Ectodermal cell (in vitro differentiated cells): Measurements from ENCODE around the gene SMLR1. TPM values are rescaled to one million over a fixed set of nuclear protein-coding genes. Genes with fewer than 3 reads are reported as not detected.

Experiments used
- H3K27ac ChIP-seq: 2 replicates; pipeline ENCODE4 v1.7.0; 2013; ENCODE audit warnings: mild to moderate bottlenecking, low read depth, low read length; ENCODE audit not compliant: insufficient read depth, poor library complexity, severe bottlenecking
- H3K27me3 ChIP-seq: 2 replicates; pipeline ENCODE4 v1.7.0; 2013; ENCODE audit warnings: mild to moderate bottlenecking, low read length; ENCODE audit not compliant: insufficient read depth, control insufficient read depth, poor library complexity, severe bottlenecking
- H3K36me3 ChIP-seq: one replicate; pipeline ENCODE4 v1.7.0; 2013; ENCODE audit warnings: low read length; ENCODE audit not compliant: control insufficient read depth, insufficient read depth
- H3K4me1 ChIP-seq: one replicate; pipeline ENCODE4 v1.7.0; 2013; ENCODE audit warnings: low read length; ENCODE audit not compliant: control insufficient read depth, insufficient read depth
- H3K4me3 ChIP-seq: 2 replicates; pipeline ENCODE4 v1.7.0; 2013; ENCODE audit warnings: low read depth, low read length, control low read depth; ENCODE audit not compliant: insufficient read depth
- H3K9me3 ChIP-seq: 2 replicates; pipeline ENCODE4 v1.7.0; 2013; ENCODE audit warnings: mild to moderate bottlenecking, low read length, moderate library complexity; ENCODE audit not compliant: control insufficient read depth
- WGBS, 2 experiments: methylation state at CpG; one replicate each; pipeline ENCODE4 v1.1.7; 2013; ENCODE audit warnings: missing lambda C conversion rate in 2 of 2; 5-methylcytosine and 5-hydroxymethylcytosine counted together
- polyA plus RNA-seq, 4 experiments: library from polyadenylated mRNA; stranded (reverse); fragments of 50-300 nt; gene quantifications; one replicate each; pipeline ENCODE4 v1.2.3, GENCODE V29; 2013

SMLR1 gene
- polyA plus RNA-seq (2013, experiment 1 of 4) = not detected
- polyA plus RNA-seq (2013, experiment 2 of 4) = not detected
- polyA plus RNA-seq (2013, experiment 3 of 4) = not detected
- not detected for polyA plus RNA-seq (2013, experiment 4 of 4)

DNA sequence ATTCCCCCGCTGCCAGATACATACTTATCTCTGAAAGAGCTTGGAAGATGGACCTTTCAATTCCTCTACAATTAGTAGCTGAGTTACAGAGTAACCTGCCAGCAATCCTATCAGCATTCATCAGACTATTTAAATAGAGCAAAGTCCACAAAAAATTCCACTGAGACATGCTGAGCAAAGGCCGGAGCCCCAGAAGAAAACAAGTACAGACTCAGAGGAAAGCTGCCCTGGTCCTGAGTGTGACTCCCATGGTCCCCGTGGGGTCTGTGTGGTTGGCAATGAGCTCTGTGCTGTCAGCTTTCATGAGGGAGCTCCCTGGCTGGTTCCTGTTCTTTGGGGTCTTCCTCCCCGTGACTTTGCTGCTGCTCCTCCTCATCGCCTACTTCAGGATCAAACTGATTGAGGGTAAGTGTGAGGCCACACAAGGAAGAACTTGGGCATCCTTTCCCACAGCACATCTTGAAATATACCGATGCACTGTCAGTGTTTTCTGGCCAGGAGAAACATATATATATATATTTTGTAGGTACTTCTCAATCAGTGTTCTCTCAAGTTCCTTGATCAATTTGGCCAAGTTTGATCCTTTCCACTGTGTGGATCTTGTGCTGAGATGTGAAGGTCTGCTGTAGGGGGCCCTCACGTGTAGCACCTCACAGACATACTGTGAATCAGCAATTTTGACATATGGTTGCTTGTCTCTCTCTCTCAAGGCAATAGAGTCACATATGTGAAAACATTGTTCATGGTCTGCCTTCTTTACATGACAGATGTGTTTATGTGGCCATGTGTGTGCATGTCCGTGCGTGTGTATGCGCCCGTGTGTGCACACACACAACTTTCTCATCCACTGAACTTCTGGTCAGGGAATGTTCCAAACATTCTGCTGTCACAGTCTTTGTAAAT, at the start of gene SMLR1:
Gene SMLR1, plus strand, starts transcription at position 160 of the 903 bp plus-strand sequence. Its CDS starts 8 bp downstream, at position 168.
- Histone ChIP-seq H3K27me3 (no peaks in the 10 kb centered on the region), H3K4me3 (no peak within 1 kb of the TSS), H3K9me3 (no peaks in the 10 kb centered on the region), H3K27ac (no peak within 1 kb of the TSS), H3K36me3 (no peaks in the 10 kb centered on the region), H3K4me1 (no peaks in the 10 kb centered on the region)
- WGBS, 2 experiments = 82 to 85% methylated on average over 10 of the region's 11 CpGs

DNA sequence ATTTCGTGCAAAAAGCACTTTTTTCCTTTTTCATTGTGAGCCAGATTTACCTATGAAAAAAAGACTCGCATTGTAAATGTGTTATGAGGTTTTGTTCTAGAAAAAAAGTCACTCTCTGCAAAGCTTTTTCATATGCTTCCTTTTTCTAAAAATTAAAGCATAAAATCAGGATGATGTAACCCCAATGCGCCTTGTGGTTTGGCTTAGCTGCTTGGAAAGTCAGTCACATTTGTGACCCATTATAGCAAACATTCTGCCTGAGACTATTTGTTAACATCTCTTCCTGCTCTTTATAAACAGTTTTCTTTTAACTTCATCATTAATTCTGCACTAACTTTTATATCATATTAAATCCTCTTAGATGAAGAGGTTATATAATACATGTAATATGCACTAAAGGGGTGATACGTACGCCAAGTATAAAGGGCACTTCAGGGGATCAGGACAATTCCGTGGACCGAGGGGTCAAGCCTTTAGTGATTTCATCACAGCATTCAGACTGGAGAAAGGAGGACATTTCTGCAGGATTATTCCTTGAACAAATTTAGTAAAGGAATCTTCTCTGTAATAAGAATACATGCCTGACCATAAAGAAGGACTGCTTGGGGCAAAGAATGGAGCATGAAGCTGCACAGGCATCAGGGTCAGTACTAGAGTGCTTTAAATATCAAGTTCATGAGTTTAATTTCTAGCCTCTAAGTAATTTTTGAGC, 48.1 kb upstream of the SMLR1 start:
- Histone ChIP-seq H3K36me3 (no peaks in the 10 kb centered on the region), H3K27me3 (no peaks in the 10 kb centered on the region), H3K4me3 (no peak overlapping the region), H3K4me1 (no peaks in the 10 kb centered on the region), H3K27ac (no peak overlapping the region), H3K9me3 (no peaks in the 10 kb centered on the region)
- 97 to 99% methylated on average over 4 to 7 of the region's 7 CpGs for WGBS, 2 experiments

DNA sequence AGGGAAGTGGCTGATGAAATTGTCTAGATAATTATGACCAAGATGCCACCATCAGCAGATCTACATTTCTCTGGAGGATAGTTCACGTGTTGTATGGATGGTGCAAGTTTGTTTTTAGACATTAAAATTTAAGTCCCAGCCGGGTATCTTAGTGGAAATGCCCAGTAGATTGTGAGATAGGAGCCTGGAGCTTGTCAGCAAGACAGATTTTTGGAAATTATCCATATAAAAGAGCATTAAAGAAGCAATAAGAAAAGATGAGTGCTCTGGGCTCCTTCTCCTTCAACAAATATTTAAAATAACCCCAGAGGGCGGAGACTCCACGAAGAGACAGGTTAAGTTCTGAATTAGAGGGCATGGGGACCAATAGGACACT, 47.6 kb upstream of the SMLR1 start:
- no peak overlapping the region for H3K27ac ChIP-seq
- H3K36me3 ChIP-seq = no peaks in the 10 kb centered on the region
- H3K27me3 ChIP-seq = no peaks in the 10 kb centered on the region
- no peak overlapping the region for H3K4me3 ChIP-seq
- no peaks in the 10 kb centered on the region for H3K4me1 ChIP-seq
- H3K9me3 ChIP-seq = no peaks in the 10 kb centered on the region
- WGBS, 2 experiments = 75 to 85% methylated on average over 4 of the region's 4 CpGs

DNA sequence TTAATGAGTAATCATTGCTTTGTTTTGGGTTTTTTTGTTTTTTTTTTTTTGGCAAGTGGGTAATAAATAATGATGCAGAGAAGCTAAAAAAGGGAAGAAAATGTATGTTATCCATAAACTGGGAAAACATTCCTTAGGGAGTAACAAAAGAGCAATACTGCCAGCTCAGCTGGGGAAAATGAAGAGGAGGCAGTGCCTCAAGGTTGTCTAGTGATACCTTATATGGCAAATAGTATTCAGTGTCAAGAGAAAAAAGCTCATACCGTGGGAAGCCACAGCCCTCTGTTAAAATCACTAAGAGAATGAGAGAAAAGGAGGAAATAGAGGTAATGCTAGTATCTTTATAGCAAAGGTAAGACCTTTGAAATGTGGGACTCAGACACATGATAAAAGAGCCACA, 47.1 kb upstream of the SMLR1 start:
- H3K4me1 ChIP-seq = no peaks in the 10 kb centered on the region
- H3K4me3 ChIP-seq = no peak overlapping the region
- 75 to 87% methylated on average over 1 of the region's 1 CpG for whole genome bisulfite sequencing, 2 experiments
- H3K9me3 ChIP-seq = no peaks in the 10 kb centered on the region
- H3K27ac ChIP-seq = no peak overlapping the region
- H3K36me3 ChIP-seq = no peaks in the 10 kb centered on the region
- no peaks in the 10 kb centered on the region for H3K27me3 ChIP-seq

DNA sequence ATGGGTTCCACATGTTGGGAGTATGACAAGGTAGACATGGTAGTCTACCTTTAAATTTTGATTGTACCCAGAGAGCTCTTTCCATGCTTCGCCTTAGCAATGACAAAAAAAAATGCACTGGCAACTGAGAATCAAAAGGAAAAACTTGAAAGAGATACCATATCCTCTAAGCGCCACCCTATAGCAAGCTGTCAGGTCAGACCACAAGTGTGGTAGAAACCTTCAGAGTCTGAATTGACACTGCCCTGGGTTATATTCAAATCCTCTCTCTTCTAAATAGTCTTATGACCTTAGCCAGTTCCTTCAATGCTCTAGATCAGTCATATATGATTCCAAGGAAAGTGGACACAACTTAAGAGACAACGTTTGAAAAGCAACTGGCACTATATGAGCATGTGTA, 45.6 kb upstream of the SMLR1 start:
- H3K27ac ChIP-seq = no peak overlapping the region
- no peaks in the 10 kb centered on the region for H3K36me3 ChIP-seq
- 94 to 95% methylated on average over 3 of the region's 3 CpGs for WGBS, 2 experiments
- no peaks in the 10 kb centered on the region for H3K4me1 ChIP-seq
- H3K9me3 ChIP-seq = no peaks in the 10 kb centered on the region
- H3K4me3 ChIP-seq = no peak overlapping the region
- no peaks in the 10 kb centered on the region for H3K27me3 ChIP-seq

DNA sequence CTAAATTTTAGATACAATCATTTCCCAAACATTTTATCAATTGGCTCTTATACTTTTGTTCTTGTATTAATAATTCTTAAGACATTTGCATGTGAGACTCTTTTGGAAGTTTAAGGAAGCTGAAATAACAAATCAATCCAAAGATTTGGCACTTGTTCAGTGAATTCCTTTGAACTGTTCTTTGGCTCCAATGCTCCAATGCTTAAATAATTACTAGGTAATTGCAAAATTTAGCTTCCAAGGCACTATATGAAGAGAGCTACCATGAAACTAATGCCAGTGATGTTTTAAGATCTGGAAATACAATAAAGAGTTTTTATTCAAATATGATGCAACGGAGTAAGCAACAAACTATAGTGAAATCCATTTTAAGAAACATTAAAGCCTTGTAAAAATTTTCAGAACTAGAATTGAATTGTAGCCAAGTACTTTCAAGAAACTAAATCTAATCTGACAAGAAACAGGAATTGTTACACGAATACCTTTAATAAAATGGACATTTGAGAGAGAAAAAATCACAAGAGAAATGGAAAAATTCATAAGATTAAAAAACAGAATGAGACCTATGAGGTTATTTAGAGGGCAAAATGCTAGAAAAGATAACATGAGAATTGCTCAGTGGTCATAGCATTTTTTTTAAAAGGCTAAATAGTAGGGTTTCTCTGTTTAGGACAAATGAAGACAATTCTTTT, 43.6 kb upstream of the SMLR1 start:
- Histone ChIP-seq H3K9me3 (no peaks in the 10 kb centered on the region), H3K4me3 (no peak overlapping the region), H3K27me3 (no peaks in the 10 kb centered on the region), H3K27ac (no peak overlapping the region), H3K36me3 (no peaks in the 10 kb centered on the region), H3K4me1 (no peaks in the 10 kb centered on the region)
- WGBS, 2 experiments = 100% methylated on average over 1 to 2 of the region's 2 CpGs

DNA sequence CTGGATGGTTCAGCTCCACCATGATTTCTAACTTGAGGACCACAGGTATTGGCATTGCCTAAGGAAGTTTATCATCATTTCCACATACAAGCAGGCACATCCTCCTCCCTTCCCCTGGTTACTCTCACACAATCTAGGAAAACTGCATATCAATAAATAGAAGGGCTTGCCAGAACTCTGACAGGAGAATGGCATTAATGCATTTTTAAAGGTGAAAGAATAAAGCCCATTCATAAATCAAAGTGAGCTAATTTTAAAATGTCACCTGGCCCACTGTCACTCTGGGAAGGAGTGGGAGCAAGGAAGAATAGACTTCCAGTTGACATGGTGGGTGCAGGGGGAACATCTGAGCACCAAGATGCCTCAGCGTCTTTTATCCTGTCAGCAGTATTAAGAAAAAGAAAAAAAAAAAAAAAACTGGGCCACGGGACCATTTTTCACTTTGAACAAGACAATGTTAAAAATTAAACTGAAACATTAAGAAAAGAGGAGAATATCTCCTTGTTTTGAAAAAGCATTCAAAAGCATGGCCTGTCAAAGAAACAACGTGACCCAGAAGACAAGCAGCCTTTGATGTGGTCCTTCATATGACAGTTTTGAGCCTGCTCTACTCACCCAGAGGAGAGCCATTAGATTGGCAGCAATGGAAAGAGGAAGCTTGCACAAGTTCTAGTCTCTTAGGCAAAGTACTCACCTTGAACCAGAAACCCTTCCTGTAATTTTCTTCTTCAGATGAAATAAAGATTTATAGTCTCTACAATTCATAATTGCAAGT, 39.3 kb upstream of the SMLR1 start:
- H3K27ac ChIP-seq = no peak overlapping the region
- H3K36me3 ChIP-seq = no peaks in the 10 kb centered on the region
- no peaks in the 10 kb centered on the region for H3K4me1 ChIP-seq
- WGBS, 2 experiments = 87 to 91% methylated on average over 2 to 3 of the region's 3 CpGs
- H3K27me3 ChIP-seq = no peaks in the 10 kb centered on the region
- H3K9me3 ChIP-seq = no peaks in the 10 kb centered on the region
- H3K4me3 ChIP-seq = no peak overlapping the region

DNA sequence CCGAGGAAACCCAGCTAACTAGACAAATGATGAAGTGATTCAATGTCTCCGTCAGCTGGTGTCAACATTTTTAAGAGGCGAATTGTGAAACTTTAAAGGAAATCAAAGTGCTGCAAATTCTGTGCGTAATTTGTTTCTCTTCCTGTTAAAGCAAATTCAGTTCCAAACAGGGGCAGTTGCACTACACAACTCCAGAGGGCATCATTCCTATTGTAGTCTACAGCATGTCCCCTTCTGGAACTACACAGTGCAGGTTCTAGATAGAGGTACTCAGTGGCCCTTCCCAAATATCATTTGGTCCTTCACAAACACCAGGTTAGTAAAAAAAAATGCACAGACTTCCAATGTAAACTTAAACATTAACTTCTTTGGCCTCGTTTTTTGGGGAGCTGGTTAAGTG, 38.3 kb upstream of the SMLR1 start:
- WGBS, 2 experiments = 93 to 96% methylated on average over 5 of the region's 5 CpGs

DNA sequence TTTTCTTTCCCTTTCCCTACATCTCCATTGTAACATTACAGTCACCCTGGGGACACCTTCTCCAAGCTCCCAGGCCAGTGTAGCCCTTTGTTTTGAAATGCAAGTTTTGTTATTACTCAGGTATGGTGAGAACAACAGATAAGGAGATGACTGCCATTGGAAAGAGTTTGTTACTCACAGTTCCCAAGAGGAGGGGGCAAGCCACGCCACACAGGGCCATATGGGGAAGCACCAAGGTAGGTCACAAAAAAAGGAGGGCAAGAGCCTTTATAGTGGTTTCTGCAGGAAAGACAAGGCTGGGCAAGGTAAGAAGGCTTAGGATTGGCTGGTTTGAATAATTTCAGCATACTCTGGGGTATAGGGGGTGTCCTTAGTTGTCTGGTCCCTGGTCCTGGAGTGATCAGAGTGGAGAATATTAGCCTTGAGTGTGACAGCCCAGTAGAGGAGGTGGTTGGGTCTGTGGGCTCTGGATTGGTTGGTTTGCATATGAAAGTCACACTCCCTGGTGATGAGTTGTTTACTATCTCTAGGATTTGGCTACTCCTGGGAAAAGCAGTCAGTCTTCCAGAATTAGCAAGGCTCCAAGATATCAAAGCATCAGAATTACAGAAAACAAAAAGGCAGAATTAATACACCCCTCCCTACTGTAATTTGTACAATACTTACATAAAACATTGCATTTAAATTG, 33.1 kb upstream of the SMLR1 start:
- Histone ChIP-seq H3K4me3 (no peak overlapping the region), H3K4me1 (no peaks in the 10 kb centered on the region)
- WGBS, 2 experiments = 95 to 97% methylated on average over 1 of the region's 1 CpG

More for the DNA sequence above, 38.3 kb upstream of the SMLR1 start:
- Histone ChIP-seq H3K4me3 (no peak overlapping the region), H3K36me3 (no peaks in the 10 kb centered on the region), H3K27me3 (no peaks in the 10 kb centered on the region), H3K4me1 (no peaks in the 10 kb centered on the region), H3K27ac (no peak overlapping the region), H3K9me3 (no peaks in the 10 kb centered on the region)

More for the DNA sequence above, 33.1 kb upstream of the SMLR1 start:
- no peaks in the 10 kb centered on the region for H3K9me3 ChIP-seq
- H3K36me3 ChIP-seq = no peaks in the 10 kb centered on the region
- no peak overlapping the region for H3K27ac ChIP-seq
- no peaks in the 10 kb centered on the region for H3K27me3 ChIP-seq
